Immature natural killer cell (primary cell): ENCODE data around the gene SMOC2. TPM values are rescaled to one million over a fixed set of nuclear protein-coding genes. Genes with fewer than 3 reads are reported as not detected.

Experiments
- DNase-seq, 3 donors: peaks; one replicate each; pipeline ENCODE4 v3.0.0; 2022; ENCODE audit warnings: mixed read lengths in 1 of 3
- H3K27ac Mint-ChIP-seq, 6 donors: one replicate each; pipeline ENCODE4 v1.8.0; 2020; ENCODE audit warnings: mixed read lengths in 6 of 6, mild to moderate bottlenecking in 5 of 6, inconsistent platforms in 4 of 6, moderate library complexity in 3 of 6
- H3K27me3 Mint-ChIP-seq, 3 donors: one replicate each; pipeline ENCODE4 v1.8.0; 2020 to 2021; ENCODE audit warnings: low read depth in 3 of 3, mild to moderate bottlenecking in 3 of 3, mixed read lengths in 3 of 3, moderate library complexity in 3 of 3, inconsistent platforms in 1 of 3
- H3K36me3 Mint-ChIP-seq, 3 donors: one replicate each; pipeline ENCODE4 v1.8.0; 2020; ENCODE audit warnings: mixed read lengths in 3 of 3, inconsistent platforms in 2 of 3, mild to moderate bottlenecking in 2 of 3
- H3K4me1 Mint-ChIP-seq, 2 donors: one replicate each; pipeline ENCODE4 v1.8.0; 2020; ENCODE audit warnings: inconsistent platforms in 2 of 2, mild to moderate bottlenecking in 2 of 2, mixed read lengths in 2 of 2, moderate library complexity in 1 of 2
- H3K4me3 Mint-ChIP-seq, 5 donors: one replicate each; pipeline ENCODE4 v1.8.0; 2020; ENCODE audit warnings: mild to moderate bottlenecking in 5 of 5, mixed read lengths in 5 of 5, inconsistent platforms in 3 of 5, moderate library complexity in 3 of 5
- H3K9me3 Mint-ChIP-seq, 6 donors: one replicate each; pipeline ENCODE4 v1.8.0; 2020; ENCODE audit warnings: mild to moderate bottlenecking in 6 of 6, mixed read lengths in 6 of 6, inconsistent platforms in 4 of 6, moderate library complexity in 3 of 6
- polyA plus RNA-seq, 3 donors: library from polyadenylated mRNA; unstranded; fragments of 300-500 nt; fragmentation: Illumina TruSeq; gene quantifications; one replicate each; pipeline ENCODE4 v1.2.3, GENCODE V29; 2021

The SMOC2 gene
- not detected for polyA plus RNA-seq

GRCh38 chr6:168440520-168441433, at the start of gene SMOC2:
Gene SMOC2, plus strand, starts transcription at chr6:168441184. Its CDS starts 187 bp downstream, at chr6:168441371.
- peaks cover 6 to 38% (median 18%) of the 10 kb centered on the region in 3 donors for H3K27me3 Mint-ChIP-seq
- H3K9me3 Mint-ChIP-seq: peaks cover 0 to 3% (median 0%) of the 10 kb centered on the region in 6 donors
- no peak within 1 kb of the TSS for H3K4me3 Mint-ChIP-seq
- no peak for DNase-seq
- H3K27ac Mint-ChIP-seq: no peak within 1 kb of the TSS
- H3K4me1 Mint-ChIP-seq: peaks cover 0 to 2% of the 10 kb centered on the region in 2 donors
- peaks cover 0 to 4% (median 0%) of the 10 kb centered on the region in 3 donors for H3K36me3 Mint-ChIP-seq

- Mint-ChIP-seq H3K36me3 (no peaks in the 10 kb centered on the region), H3K4me3 (no peak overlapping the region), H3K27me3 (peaks cover 0 to 8% (median 4%) of the 10 kb centered on the region in 3 donors), H3K9me3 (peaks cover 0 to 3% (median 0%) of the 10 kb centered on the region in 6 donors), H3K27ac (no peak overlapping the region), H3K4me1 (no peaks in the 10 kb centered on the region)
- DNase-seq: no peak
Measured at GRCh38 chr6:168393126-168393870, 47.7 kb upstream of the SMOC2 start.

- Mint-ChIP-seq H3K27me3 (peaks cover 3 to 10% (median 4%) of the 10 kb centered on the region in 3 donors), H3K4me1 (no peaks in the 10 kb centered on the region), H3K36me3 (no peaks in the 10 kb centered on the region), H3K9me3 (peaks cover 0 to 3% (median 0%) of the 10 kb centered on the region in 6 donors), H3K4me3 (no peak overlapping the region), H3K27ac (no peak overlapping the region)
- DNase-seq: no peak
Measured at GRCh38 chr6:168394606-168395005, 46.4 kb upstream of the SMOC2 start.

- H3K27me3 Mint-ChIP-seq: peaks cover 5 to 13% (median 10%) of the 10 kb centered on the region in 3 donors
- no peak overlapping the region for H3K27ac Mint-ChIP-seq
- H3K4me3 Mint-ChIP-seq: no peak overlapping the region
- H3K9me3 Mint-ChIP-seq: peaks cover 0 to 2% (median 0%) of the 10 kb centered on the region in 6 donors
- H3K36me3 Mint-ChIP-seq: no peaks in the 10 kb centered on the region
- H3K4me1 Mint-ChIP-seq: no peaks in the 10 kb centered on the region
- no peak for DNase-seq
Measured at GRCh38 chr6:168395983-168396382, 45.0 kb upstream of the SMOC2 start.

GRCh38 chr6:168396561-168396960, 44.4 kb upstream of the SMOC2 start:
- H3K9me3 Mint-ChIP-seq: peaks cover 0 to 2% (median 0%) of the 10 kb centered on the region in 6 donors
- DNase-seq: no peak
- H3K27me3 Mint-ChIP-seq: peaks cover 5 to 11% (median 10%) of the 10 kb centered on the region in 3 donors
- no peaks in the 10 kb centered on the region for H3K36me3 Mint-ChIP-seq
- no peaks in the 10 kb centered on the region for H3K4me1 Mint-ChIP-seq
- H3K27ac Mint-ChIP-seq: no peak overlapping the region
- no peak overlapping the region for H3K4me3 Mint-ChIP-seq

- Mint-ChIP-seq H3K4me3 (no peak overlapping the region), H3K27ac (no peak overlapping the region), H3K36me3 (no peaks in the 10 kb centered on the region), H3K9me3 (peaks cover 0 to 2% (median 0%) of the 10 kb centered on the region in 6 donors), H3K4me1 (no peaks in the 10 kb centered on the region), H3K27me3 (peaks cover 5 to 11% (median 10%) of the 10 kb centered on the region in 3 donors)
- DNase-seq: no peak
Measured at GRCh38 chr6:168397012-168397411, 44.0 kb upstream of the SMOC2 start.

GRCh38 chr6:168400037-168400436, 40.9 kb upstream of the SMOC2 start:
- peaks cover 9 to 10% (median 10%) of the 10 kb centered on the region in 3 donors for H3K27me3 Mint-ChIP-seq
- no peaks in the 10 kb centered on the region for H3K36me3 Mint-ChIP-seq
- no peak overlapping the region for H3K27ac Mint-ChIP-seq
- DNase-seq: no peak
- H3K4me3 Mint-ChIP-seq: no peak overlapping the region
- H3K4me1 Mint-ChIP-seq: no peaks in the 10 kb centered on the region
- peaks cover 0 to 2% (median 0%) of the 10 kb centered on the region in 6 donors for H3K9me3 Mint-ChIP-seq

GRCh38 chr6:168403370-168404005, 37.5 kb upstream of the SMOC2 start:
- DNase-seq: no peak
- no peaks in the 10 kb centered on the region for H3K4me1 Mint-ChIP-seq
- no peaks in the 10 kb centered on the region for H3K36me3 Mint-ChIP-seq
- no peak overlapping the region for H3K4me3 Mint-ChIP-seq
- no peak overlapping the region for H3K27ac Mint-ChIP-seq
- peaks cover 5 to 12% (median 10%) of the 10 kb centered on the region in 3 donors for H3K27me3 Mint-ChIP-seq
- H3K9me3 Mint-ChIP-seq: peaks cover 0 to 2% (median 0%) of the 10 kb centered on the region in 6 donors

GRCh38 chr6:168404560-168404959, 36.4 kb upstream of the SMOC2 start:
- H3K36me3 Mint-ChIP-seq: no peaks in the 10 kb centered on the region
- H3K27me3 Mint-ChIP-seq: peaks cover 3 to 12% (median 7%) of the 10 kb centered on the region in 3 donors
- H3K4me3 Mint-ChIP-seq: no peak overlapping the region
- H3K27ac Mint-ChIP-seq: no peak overlapping the region
- DNase-seq: no peak
- H3K9me3 Mint-ChIP-seq: peaks cover 0 to 2% (median 0%) of the 10 kb centered on the region in 6 donors
- H3K4me1 Mint-ChIP-seq: no peaks in the 10 kb centered on the region

- peaks cover 2 to 9% (median 7%) of the 10 kb centered on the region in 3 donors for H3K27me3 Mint-ChIP-seq
- H3K9me3 Mint-ChIP-seq: no peaks in the 10 kb centered on the region
- H3K36me3 Mint-ChIP-seq: no peaks in the 10 kb centered on the region
- no peak overlapping the region for H3K27ac Mint-ChIP-seq
- no peak for DNase-seq
- no peaks in the 10 kb centered on the region for H3K4me1 Mint-ChIP-seq
- H3K4me3 Mint-ChIP-seq: no peak overlapping the region
Measured at GRCh38 chr6:168407842-168408241, 33.1 kb upstream of the SMOC2 start.

- no peak overlapping the region for H3K27ac Mint-ChIP-seq
Measured at GRCh38 chr6:168408504-168409136, 32.4 kb upstream of the SMOC2 start.

GRCh38 chr6:168410035-168410434, 30.9 kb upstream of the SMOC2 start:
- no peak overlapping the region for H3K4me3 Mint-ChIP-seq
- no peaks in the 10 kb centered on the region for H3K4me1 Mint-ChIP-seq
- no peaks in the 10 kb centered on the region for H3K36me3 Mint-ChIP-seq
- H3K27ac Mint-ChIP-seq: no peak overlapping the region
- H3K27me3 Mint-ChIP-seq: peaks cover 3 to 7% (median 4%) of the 10 kb centered on the region in 3 donors
- DNase-seq: no peak
- H3K9me3 Mint-ChIP-seq: no peaks in the 10 kb centered on the region

More at GRCh38 chr6:168408504-168409136, 32.4 kb upstream of the SMOC2 start:
- DNase-seq: no peak
- Mint-ChIP-seq H3K9me3 (no peaks in the 10 kb centered on the region), H3K4me3 (no peak overlapping the region), H3K36me3 (no peaks in the 10 kb centered on the region), H3K27me3 (peaks cover 2 to 7% (median 4%) of the 10 kb centered on the region in 3 donors), H3K4me1 (no peaks in the 10 kb centered on the region)

GRCh38 chr6:168410554-168411011, 30.4 kb upstream of the SMOC2 start:
- H3K4me3 Mint-ChIP-seq: no peak overlapping the region
- no peaks in the 10 kb centered on the region for H3K9me3 Mint-ChIP-seq
- no peaks in the 10 kb centered on the region for H3K4me1 Mint-ChIP-seq
- no peak for DNase-seq
- H3K27me3 Mint-ChIP-seq: peaks cover 3 to 6% (median 4%) of the 10 kb centered on the region in 3 donors
- no peak overlapping the region for H3K27ac Mint-ChIP-seq
- H3K36me3 Mint-ChIP-seq: no peaks in the 10 kb centered on the region
